IMR-90 (cell line): Measurements from ENCODE around the gene ANO4.

Source experiments
- BHLHE40 ChIP-seq: fragments of 150-350 bp; IDR thresholded peaks from 2 replicates; pipeline ENCODE4 v1.6.1; 2016; ENCODE audit warnings: mild to moderate bottlenecking, low read depth, low read length
- CEBPB ChIP-seq: IDR thresholded peaks from 2 replicates; pipeline ENCODE4 v1.6.1; 2012; ENCODE audit warnings: low read depth, low read length, improper control_type of control experiment
- CHD1 ChIP-seq: IDR thresholded peaks from 2 replicates; pipeline ENCODE4 v1.6.1; 2012; ENCODE audit warnings: low read depth, low read length, improper control_type of control experiment
- MAFK ChIP-seq: IDR thresholded peaks from 2 replicates; pipeline ENCODE4 v1.6.1; 2012; ENCODE audit warnings: low read depth, low read length, improper control_type of control experiment
- MXI1 ChIP-seq: IDR thresholded peaks from 2 replicates; pipeline ENCODE4 v1.6.1; 2012; ENCODE audit warnings: low read depth, mild to moderate bottlenecking, low read length, moderate library complexity, borderline replicate concordance
- POLR2A ChIP-seq: IDR thresholded peaks from 2 replicates; pipeline ENCODE4 v1.6.1; 2012; ENCODE audit warnings: mild to moderate bottlenecking, low read depth, low read length
- RAD21 ChIP-seq: IDR thresholded peaks from 2 replicates; pipeline ENCODE4 v1.6.1; 2012; ENCODE audit warnings: low read length, improper control_type of control experiment
- RFX5 ChIP-seq: IDR thresholded peaks from 2 replicates; pipeline ENCODE4 v1.8.0; 2012; ENCODE audit warnings: low read depth, mild to moderate bottlenecking, low read length, moderate library complexity
- SMC3 ChIP-seq: fragments of 150-350 bp; IDR thresholded peaks from 2 replicates; pipeline ENCODE4 v1.6.1; 2016; ENCODE audit warnings: low read depth, mild to moderate bottlenecking, antibody characterized with exemption, low read length, moderate library complexity
- TF ChIP-seq, protein P1 (sequence below): fragments of 150-350 bp; IDR thresholded peaks from 2 replicates; pipeline ENCODE4 v1.6.1; 2017; ENCODE audit warnings: mild to moderate bottlenecking, antibody characterized with exemption, low read length, low read depth
- TF ChIP-seq, protein P2 (sequence below): conservative IDR thresholded peaks from 2 replicates; pipeline ENCODE4 v1.5.1; 2012; ENCODE audit warnings: mild to moderate bottlenecking, low read depth, low read length, improper control_type of control experiment
- TF ChIP-seq, protein P3 (sequence below): fragments of 150-350 bp; IDR thresholded peaks from 2 replicates; pipeline ENCODE4 v1.6.1; 2016; ENCODE audit warnings: low read depth, mild to moderate bottlenecking, low read length, moderate library complexity, borderline replicate concordance

DNA sequence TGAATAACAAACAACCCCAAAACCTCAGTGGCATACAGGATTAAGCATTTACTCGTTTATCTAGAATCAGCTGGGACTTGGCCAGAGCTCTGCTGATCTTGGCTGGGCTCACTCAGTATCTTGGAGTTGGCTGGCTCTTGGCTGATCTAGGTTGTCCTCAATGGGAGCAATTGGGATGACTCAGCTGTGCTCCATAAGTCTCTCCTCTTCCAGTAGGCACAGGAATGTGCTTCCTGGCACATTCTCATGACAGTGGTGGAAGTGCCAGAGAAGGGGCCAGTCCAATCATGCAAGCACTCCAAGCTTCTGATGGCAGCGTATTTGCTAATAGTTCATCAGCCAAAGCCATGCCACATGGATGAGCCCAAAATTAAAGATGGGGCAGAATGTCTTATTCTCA, 41.7 kb upstream of the ANO4 start:
- TF ChIP-seq, protein P1, sequence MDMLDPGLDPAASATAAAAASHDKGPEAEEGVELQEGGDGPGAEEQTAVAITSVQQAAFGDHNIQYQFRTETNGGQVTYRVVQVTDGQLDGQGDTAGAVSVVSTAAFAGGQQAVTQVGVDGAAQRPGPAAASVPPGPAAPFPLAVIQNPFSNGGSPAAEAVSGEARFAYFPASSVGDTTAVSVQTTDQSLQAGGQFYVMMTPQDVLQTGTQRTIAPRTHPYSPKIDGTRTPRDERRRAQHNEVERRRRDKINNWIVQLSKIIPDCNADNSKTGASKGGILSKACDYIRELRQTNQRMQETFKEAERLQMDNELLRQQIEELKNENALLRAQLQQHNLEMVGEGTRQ, result no peak
- TF ChIP-seq, protein P2, sequence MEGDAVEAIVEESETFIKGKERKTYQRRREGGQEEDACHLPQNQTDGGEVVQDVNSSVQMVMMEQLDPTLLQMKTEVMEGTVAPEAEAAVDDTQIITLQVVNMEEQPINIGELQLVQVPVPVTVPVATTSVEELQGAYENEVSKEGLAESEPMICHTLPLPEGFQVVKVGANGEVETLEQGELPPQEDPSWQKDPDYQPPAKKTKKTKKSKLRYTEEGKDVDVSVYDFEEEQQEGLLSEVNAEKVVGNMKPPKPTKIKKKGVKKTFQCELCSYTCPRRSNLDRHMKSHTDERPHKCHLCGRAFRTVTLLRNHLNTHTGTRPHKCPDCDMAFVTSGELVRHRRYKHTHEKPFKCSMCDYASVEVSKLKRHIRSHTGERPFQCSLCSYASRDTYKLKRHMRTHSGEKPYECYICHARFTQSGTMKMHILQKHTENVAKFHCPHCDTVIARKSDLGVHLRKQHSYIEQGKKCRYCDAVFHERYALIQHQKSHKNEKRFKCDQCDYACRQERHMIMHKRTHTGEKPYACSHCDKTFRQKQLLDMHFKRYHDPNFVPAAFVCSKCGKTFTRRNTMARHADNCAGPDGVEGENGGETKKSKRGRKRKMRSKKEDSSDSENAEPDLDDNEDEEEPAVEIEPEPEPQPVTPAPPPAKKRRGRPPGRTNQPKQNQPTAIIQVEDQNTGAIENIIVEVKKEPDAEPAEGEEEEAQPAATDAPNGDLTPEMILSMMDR, result no peak
- TF ChIP-seq CEBPB (no peak), POLR2A (no peak), SMC3 (no peak), RFX5 (no peak), CHD1 (no peak), MAFK (no peak), MXI1 (no peak), BHLHE40 (no peak), RAD21 (no peak)
- TF ChIP-seq, protein P3, sequence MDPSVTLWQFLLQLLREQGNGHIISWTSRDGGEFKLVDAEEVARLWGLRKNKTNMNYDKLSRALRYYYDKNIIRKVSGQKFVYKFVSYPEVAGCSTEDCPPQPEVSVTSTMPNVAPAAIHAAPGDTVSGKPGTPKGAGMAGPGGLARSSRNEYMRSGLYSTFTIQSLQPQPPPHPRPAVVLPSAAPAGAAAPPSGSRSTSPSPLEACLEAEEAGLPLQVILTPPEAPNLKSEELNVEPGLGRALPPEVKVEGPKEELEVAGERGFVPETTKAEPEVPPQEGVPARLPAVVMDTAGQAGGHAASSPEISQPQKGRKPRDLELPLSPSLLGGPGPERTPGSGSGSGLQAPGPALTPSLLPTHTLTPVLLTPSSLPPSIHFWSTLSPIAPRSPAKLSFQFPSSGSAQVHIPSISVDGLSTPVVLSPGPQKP, result no peak
